Fibroblast of the conjunctiva (primary cell): ENCODE results near the gene FAM107B.
A peak's percentile ranks its signal among the peaks of the same experiment; 100 is the strongest.
"Not testable (repeated sequence)": the region's sequence is repeated elsewhere in the genome, so short reads cannot be mapped to it uniquely, and the experiment has no call there.

Source experiments
- DNase-seq: peaks from one replicate; pipeline ENCODE4 v3.0.0-alpha.2; 2010; ENCODE audit warnings: low read depth

Gene FAM107B

GRCh38 chr10:14774797-14775196 lies at the start of gene FAM107B:
FAM107B (minus strand) TSS chr10:14774897; CDS start chr10:14774663, 234 bp downstream.
- DNase-seq: no peak

- DNase-seq: no peak
Observed at GRCh38 chr10:14823966-14824365, 49.3 kb upstream of the FAM107B start.

GRCh38 chr10:14822879-14823755 lies 48.4 kb upstream of the FAM107B start:
- DNase-seq: peak; percentile 31

GRCh38 chr10:14821635-14822375 lies 47.1 kb upstream of the FAM107B start:
- DNase-seq: no peak

GRCh38 chr10:14820775-14821154 lies 46.1 kb upstream of the FAM107B start:
- no peak for DNase-seq

- DNase-seq: peak; percentile 63
Observed at GRCh38 chr10:14820010-14820774, 45.5 kb upstream of the FAM107B start.

- not testable (repeated sequence) for DNase-seq
Observed at GRCh38 chr10:14816717-14817116, 42.0 kb upstream of the FAM107B start.

- no peak for DNase-seq
Observed at GRCh38 chr10:14815681-14816080, 41.0 kb upstream of the FAM107B start.

- DNase-seq: no peak
Observed at GRCh38 chr10:14812271-14812670, 37.6 kb upstream of the FAM107B start.

- DNase-seq: no peak
Observed at GRCh38 chr10:14810969-14811953, 36.6 kb upstream of the FAM107B start.

- DNase-seq: no peak
Observed at GRCh38 chr10:14806318-14806717, 31.6 kb upstream of the FAM107B start.

GRCh38 chr10:14803827-14804226 lies 29.1 kb upstream of the FAM107B start:
- DNase-seq: no peak

- no peak for DNase-seq
Observed at GRCh38 chr10:14801723-14802122, 27.0 kb upstream of the FAM107B start.

GRCh38 chr10:14800397-14800796 lies 25.7 kb upstream of the FAM107B start:
- no peak for DNase-seq

GRCh38 chr10:14798636-14799035 lies 23.9 kb upstream of the FAM107B start:
- no peak for DNase-seq

- no peak for DNase-seq
Observed at GRCh38 chr10:14787938-14788337, 13.2 kb upstream of the FAM107B start.

GRCh38 chr10:14784459-14785055 lies 9.9 kb upstream of the FAM107B start:
- no peak for DNase-seq

GRCh38 chr10:14782691-14783363 lies 8.1 kb upstream of the FAM107B start:
- no peak for DNase-seq

- DNase-seq: no peak
Observed at GRCh38 chr10:14781763-14782162, 7.1 kb upstream of the FAM107B start.

GRCh38 chr10:14779001-14779651 lies 4.4 kb upstream of the FAM107B start:
- DNase-seq: peak; percentile 22
